DND-41 (cell line): ENCODE results near the gene IL4I1.

Source experiments
- ATAC-seq: fragments of 200-7000 bp; cut with Tn5 transposase; 3 replicates; pipeline ENCODE4 v1.9.1; 2021; ENCODE audit warnings: low read depth; ENCODE audit not compliant: insufficient read depth
- DNase-seq: peaks from one replicate; pipeline ENCODE4 v3.0.0-alpha.2; 2020
- H2AFZ ChIP-seq: 2 replicates; pipeline ENCODE4 v1.6.0; 2012; ENCODE audit warnings: low read depth, low read length
- H3K27ac ChIP-seq: 2 replicates; pipeline ENCODE4 v1.5.1; 2012; ENCODE audit warnings: low read length, inconsistent platforms
- H3K27me3 ChIP-seq: fragments of 200-600 bp; sonication (generic); 2 replicates; pipeline ENCODE4 v1.6.0; 2012; ENCODE audit warnings: low read length, mild to moderate bottlenecking, inconsistent platforms; ENCODE audit not compliant: insufficient read depth, poor library complexity
- H3K36me3 ChIP-seq: 2 replicates; pipeline ENCODE4 v1.5.1; 2012; ENCODE audit warnings: low read length, inconsistent platforms; ENCODE audit not compliant: insufficient read depth
- H3K4me1 ChIP-seq: 2 replicates; pipeline ENCODE4 v1.5.1; 2012; ENCODE audit warnings: mild to moderate bottlenecking, low read length; ENCODE audit not compliant: insufficient read depth
- H3K4me2 ChIP-seq: 2 replicates; pipeline ENCODE4 v1.6.0; 2012; ENCODE audit warnings: mild to moderate bottlenecking, moderate library complexity, low read length, inconsistent platforms; ENCODE audit not compliant: insufficient read depth
- H3K4me3 ChIP-seq, 2 experiments: fragments of 200-600 bp in 1 of 2; shearing (Covaris generic) in 1 of 2; 2 replicates each; pipeline ENCODE4 v1.5.1; 2012 to 2016; ENCODE audit warnings: inconsistent platforms in 2 of 2, low read length in 2 of 2, mild to moderate bottlenecking in 2 of 2, low read depth in 1 of 2, moderate library complexity in 1 of 2
- H3K79me2 ChIP-seq: 2 replicates; pipeline ENCODE4 v1.6.0; 2012; ENCODE audit warnings: low read length, inconsistent platforms; ENCODE audit not compliant: insufficient read depth
- H3K9ac ChIP-seq: 2 replicates; pipeline ENCODE4 v1.6.0; 2012; ENCODE audit warnings: low read depth, mild to moderate bottlenecking, inconsistent platforms, low read length, moderate library complexity
- H3K9me3 ChIP-seq: 2 replicates; pipeline ENCODE4 v1.5.1; 2012; ENCODE audit warnings: low read length, moderate library complexity, mild to moderate bottlenecking, inconsistent platforms; ENCODE audit not compliant: insufficient read depth, severe bottlenecking
- H4K20me1 ChIP-seq: 2 replicates; pipeline ENCODE4 v1.6.0; 2012; ENCODE audit warnings: low read length; ENCODE audit not compliant: insufficient read depth
- CTCF ChIP-seq: IDR thresholded peaks from 2 replicates; pipeline ENCODE4 v1.5.1; 2012; ENCODE audit warnings: borderline replicate concordance, low read length, moderate library complexity, mild to moderate bottlenecking; ENCODE audit not compliant: poor library complexity, severe bottlenecking; ENCODE audit errors: extremely low read depth
- EZH2 ChIP-seq: IDR thresholded peaks from 3 replicates; pipeline ENCODE4 v1.6.1; 2012; ENCODE audit warnings: borderline replicate concordance, low read depth, mild to moderate bottlenecking, moderate library complexity, low read length, inconsistent platforms; ENCODE audit not compliant: severe bottlenecking

Gene IL4I1

GRCh38 chr19:49913720-49914119 is 17.0 kb upstream of the IL4I1 start:
- peaks cover 93% of the 10 kb centered on the region for H3K79me2 ChIP-seq
- no peaks in the 10 kb centered on the region for H3K4me1 ChIP-seq
- no peak overlapping the region for H3K9ac ChIP-seq
- peaks cover 93% of the 10 kb centered on the region for H3K36me3 ChIP-seq
- no peaks in the 10 kb centered on the region for H3K9me3 ChIP-seq
- no peaks in the 10 kb centered on the region for H3K27me3 ChIP-seq
- no peak overlapping the region for H3K4me2 ChIP-seq
- ATAC-seq (no peak), DNase-seq (no peak)
- H2AFZ ChIP-seq: no peak overlapping the region
- peaks cover 89% of the 10 kb centered on the region for H4K20me1 ChIP-seq
- no peak overlapping the region for H3K4me3 ChIP-seq
- no peak for TF ChIP-seq EZH2
- no peak for TF ChIP-seq CTCF
- no peak overlapping the region for H3K27ac ChIP-seq

GRCh38 chr19:49912965-49913685 is 16.4 kb upstream of the IL4I1 start:
- Histone ChIP-seq H3K4me1 (no peaks in the 10 kb centered on the region), H3K4me3 (no peak overlapping the region), H3K9ac (no peak overlapping the region), H2AFZ (no peak overlapping the region), H3K27me3 (no peaks in the 10 kb centered on the region), H3K4me2 (no peak overlapping the region), H3K9me3 (no peaks in the 10 kb centered on the region), H3K36me3 (peaks cover 94% of the 10 kb centered on the region), H3K27ac (no peak overlapping the region), H4K20me1 (peaks cover 90% of the 10 kb centered on the region), H3K79me2 (peaks cover 93% of the 10 kb centered on the region)
- DNase-seq (no peak), ATAC-seq (no peak)
- TF ChIP-seq CTCF: peak; percentile 13
- no peak for TF ChIP-seq EZH2

- Histone ChIP-seq H3K9me3 (no peaks in the 10 kb centered on the region), H3K27me3 (no peaks in the 10 kb centered on the region), H3K9ac (no peak overlapping the region), H2AFZ (no peak overlapping the region), H3K4me2 (no peak overlapping the region), H3K4me1 (peaks cover 4% of the 10 kb centered on the region; the same call in 1 of the 2 replicates), H4K20me1 (peaks cover 89% of the 10 kb centered on the region), H3K27ac (no peak overlapping the region), H3K36me3 (peaks cover 94% of the 10 kb centered on the region), H3K4me3 (no peak overlapping the region), H3K79me2 (peaks cover 79% of the 10 kb centered on the region)
- ATAC-seq: no peak
- no peak for TF ChIP-seq CTCF
- DNase-seq: no peak
Observed at GRCh38 chr19:49911381-49912145, 14.9 kb upstream of the IL4I1 start.
